Endometrium (tissue), 2 donors: ENCODE data around the gene OR2L13.
"Not testable (repeated sequence)": the region's sequence is repeated elsewhere in the genome, so short reads cannot be mapped to it uniquely, and the experiment has no call there.

Source experiments
- FAIRE-seq: peaks from 2 replicates; lab custom pipeline; 2012; peaks lifted over from hg19 to GRCh38; lab: Jason Lieb, UNC
- donor health status: control.
- donor health status: control.

Gene OR2L13

GRCh38 chr1:248094884-248095283 is at the start of gene OR2L13:
TSS of gene OR2L13 (plus strand) at chr1:248095184. CDS start at chr1:248099376, 4,192 bp downstream.
- FAIRE-seq, result no peak

GRCh38 chr1:248045209-248045608 is 49.8 kb upstream of the OR2L13 start:
- FAIRE-seq, result no peak

- no peak for FAIRE-seq
Observed at GRCh38 chr1:248046536-248046935, 48.4 kb upstream of the OR2L13 start, which contains the start of gene OR2L3. TSS of gene OR2L3 (plus strand) at chr1:248046836. CDS start at chr1:248060682, 13,846 bp downstream.

GRCh38 chr1:248047008-248047407 is 48.0 kb upstream of the OR2L13 start:
- no peak for FAIRE-seq

GRCh38 chr1:248054671-248055070 is 40.3 kb upstream of the OR2L13 start:
- FAIRE-seq, result no peak

- FAIRE-seq, result no peak
Observed at GRCh38 chr1:248055261-248055660, 39.7 kb upstream of the OR2L13 start.

- FAIRE-seq, result no peak
Observed at GRCh38 chr1:248065071-248065470, 29.9 kb upstream of the OR2L13 start.

GRCh38 chr1:248065604-248066003 is 29.4 kb upstream of the OR2L13 start:
- FAIRE-seq, result no peak

GRCh38 chr1:248083864-248084263 is 11.1 kb upstream of the OR2L13 start:
- not testable (repeated sequence) for FAIRE-seq

- no peak for FAIRE-seq
Observed at GRCh38 chr1:248098529-248098928, 3.5 kb downstream of the OR2L13 start.

GRCh38 chr1:248102847-248103246 is 7.9 kb downstream of the OR2L13 start:
- FAIRE-seq, result peak; percentile 95

- FAIRE-seq, result no peak
Observed at GRCh38 chr1:248111157-248111556, 16.2 kb downstream of the OR2L13 start.

GRCh38 chr1:248114890-248115289 is 19.9 kb downstream of the OR2L13 start:
- no peak for FAIRE-seq

GRCh38 chr1:248127653-248128052 is 32.7 kb downstream of the OR2L13 start:
- FAIRE-seq, result no peak

GRCh38 chr1:248136811-248137210 is 41.8 kb downstream of the OR2L13 start:
- FAIRE-seq, result no peak

GRCh38 chr1:248140846-248141245 is 45.9 kb downstream of the OR2L13 start:
- FAIRE-seq, result no peak

GRCh38 chr1:248143311-248143710 is 48.3 kb downstream of the OR2L13 start:
- no peak for FAIRE-seq

- FAIRE-seq, result no peak
Observed at GRCh38 chr1:248144513-248145198, 49.7 kb downstream of the OR2L13 start, which contains the start of gene OR2M5. TSS of gene OR2M5 (plus strand) at chr1:248145148. CDS start at chr1:248145148, 0 bp downstream.
